HG02623 (cell line): Measurements from ENCODE around the gene FLNB.
"Not testable (repeated sequence)": the region's sequence is repeated elsewhere in the genome, so short reads cannot be mapped to it uniquely, and the experiment has no call there.

ENCODE experiments used
- ATAC-seq: cut with Tn5 transposase; IDR thresholded peaks from one replicate; pipeline ENCODE4 v1.9.1; 2021; ENCODE audit warnings: moderate library complexity; ENCODE audit not compliant: unreplicated experiment

The FLNB gene

DNA sequence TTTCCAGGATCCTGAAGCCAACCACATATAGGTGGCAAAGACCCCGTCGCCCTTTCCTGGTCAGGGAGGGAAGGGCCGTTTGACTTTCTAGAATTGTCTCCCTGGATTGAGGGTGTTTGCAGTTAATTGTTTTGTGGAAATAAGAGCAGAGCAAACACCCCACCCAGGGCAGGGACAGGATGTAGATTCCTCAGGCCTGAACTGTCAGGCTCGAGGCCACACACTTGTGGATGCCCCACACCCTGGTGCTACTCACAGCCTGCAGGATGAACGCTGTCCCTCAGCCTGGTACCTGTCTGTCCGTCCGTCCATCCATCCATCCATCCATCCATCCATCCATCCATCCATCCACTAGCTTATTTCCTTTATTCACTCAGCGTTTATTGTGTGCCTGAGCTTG is 29.9 kb upstream of the FLNB start:
- ATAC-seq: no peak

DNA sequence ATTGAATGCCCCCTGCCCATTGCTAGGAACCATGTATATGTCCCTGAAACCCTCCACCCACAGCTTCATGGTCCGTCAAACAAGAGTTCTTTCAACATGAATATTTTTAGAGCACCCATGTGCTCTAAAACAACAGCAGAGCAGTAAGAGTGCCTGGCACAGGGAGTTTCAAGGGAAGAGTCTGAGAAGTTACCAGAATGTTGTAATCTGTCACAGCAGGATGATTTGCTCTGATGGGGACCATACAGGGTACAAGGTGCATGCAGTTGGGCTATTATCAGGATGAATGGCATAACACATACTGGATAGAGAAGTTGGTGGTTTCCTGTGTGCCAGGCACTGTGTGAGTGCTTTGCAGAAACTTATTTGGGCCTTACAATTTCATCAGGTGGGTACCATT is 27.8 kb upstream of the FLNB start:
- no peak for ATAC-seq

DNA sequence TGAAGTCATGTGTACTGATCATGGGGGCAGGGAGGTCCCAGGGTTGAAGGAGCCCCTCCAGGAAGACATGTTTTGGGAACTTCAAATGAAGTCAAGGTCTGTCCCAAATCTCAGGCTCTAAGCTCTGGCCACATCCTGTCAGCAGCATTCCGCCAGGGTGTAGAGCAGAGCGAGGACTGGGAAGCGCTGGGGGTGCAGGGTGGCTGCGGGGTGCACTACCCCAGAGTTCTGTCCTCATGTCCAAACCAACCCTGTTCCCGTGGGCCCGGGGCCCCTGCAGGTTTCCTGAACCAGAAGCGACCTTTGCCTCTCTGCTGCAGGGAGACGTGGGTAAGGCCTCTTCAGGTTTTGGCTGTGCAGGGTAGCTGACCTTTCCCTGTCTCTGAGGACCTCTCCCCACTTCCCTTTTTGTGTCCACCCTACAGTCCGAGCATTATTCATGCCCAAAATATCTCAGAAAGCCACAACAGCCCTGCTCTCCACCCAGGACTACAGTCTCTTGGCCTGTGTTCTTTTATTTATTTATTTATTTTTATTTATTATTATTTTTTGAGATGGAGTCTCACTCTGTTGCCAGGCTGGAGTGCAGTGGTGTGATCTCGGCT is 26.6 kb upstream of the FLNB start:
- no peak for ATAC-seq

DNA sequence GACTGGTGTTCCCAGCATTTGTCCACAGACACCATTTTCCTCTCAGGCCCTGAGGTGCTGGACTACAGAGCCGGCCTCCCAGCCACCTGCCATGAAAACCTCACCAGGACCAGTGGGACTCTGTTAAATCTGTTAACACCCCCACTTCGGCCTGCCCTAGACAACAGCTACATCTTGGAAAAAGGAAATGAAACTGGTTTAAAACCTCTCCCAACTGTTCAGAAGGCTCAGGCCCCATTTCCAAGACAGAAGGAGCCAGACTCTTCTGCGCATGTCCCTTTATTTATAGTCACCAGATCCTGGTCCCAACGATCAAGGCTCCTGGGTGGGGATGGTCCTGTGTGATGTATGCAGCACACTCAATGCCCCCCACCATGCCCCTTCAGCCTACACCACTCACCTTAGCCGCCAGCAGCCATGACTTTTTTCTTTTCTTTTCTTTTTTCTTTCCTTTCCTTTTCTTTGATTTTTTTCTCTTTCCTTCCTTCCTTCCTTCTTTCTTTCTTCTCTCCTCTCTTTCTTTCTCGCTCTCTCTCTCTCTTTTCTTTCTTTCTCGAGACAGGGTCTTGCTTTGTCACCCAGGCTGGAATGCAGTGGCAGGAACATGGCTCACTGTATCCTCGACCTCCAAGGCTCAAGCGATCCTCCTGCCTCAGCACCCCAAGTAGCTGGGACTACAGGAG is 25.5 kb upstream of the FLNB start:
- no peak for ATAC-seq

DNA sequence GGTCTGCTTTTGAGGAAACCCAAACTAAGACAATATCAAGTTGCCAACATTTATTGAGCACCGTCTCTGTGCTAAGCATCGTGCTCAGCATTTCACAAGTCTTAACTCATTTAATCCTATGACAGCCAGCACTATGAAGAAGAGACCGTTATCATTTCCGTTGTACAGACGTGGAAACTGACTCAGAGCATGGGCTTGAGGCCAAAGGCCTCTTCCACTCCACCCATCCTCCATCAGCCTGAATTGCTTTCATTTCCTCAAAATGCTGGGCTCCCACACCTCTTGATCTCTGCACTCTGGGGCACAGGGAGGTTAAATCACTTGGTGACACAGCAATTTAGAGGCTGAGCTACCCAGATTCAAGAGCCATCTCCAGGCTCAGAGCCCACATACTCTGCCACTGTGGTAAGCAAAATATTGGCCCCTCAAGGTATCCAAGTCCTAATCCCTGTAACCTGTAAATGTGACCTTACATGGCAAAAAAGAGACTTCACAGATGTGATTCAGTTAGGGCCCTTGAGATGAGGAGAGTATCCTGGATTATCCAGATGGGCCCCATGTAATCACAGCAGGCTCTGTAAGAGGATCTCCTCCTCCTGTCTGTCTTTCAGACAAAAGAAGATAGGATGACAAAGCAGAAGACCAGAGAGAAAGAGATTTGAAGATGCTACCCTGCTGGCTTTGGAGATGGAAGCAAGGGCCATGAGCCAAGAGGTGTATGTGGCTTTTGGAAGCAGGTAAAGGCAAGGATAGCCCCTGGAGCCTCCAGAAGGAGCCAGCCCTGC is 24.3 kb upstream of the FLNB start:
- peak; percentile 96 for ATAC-seq

DNA sequence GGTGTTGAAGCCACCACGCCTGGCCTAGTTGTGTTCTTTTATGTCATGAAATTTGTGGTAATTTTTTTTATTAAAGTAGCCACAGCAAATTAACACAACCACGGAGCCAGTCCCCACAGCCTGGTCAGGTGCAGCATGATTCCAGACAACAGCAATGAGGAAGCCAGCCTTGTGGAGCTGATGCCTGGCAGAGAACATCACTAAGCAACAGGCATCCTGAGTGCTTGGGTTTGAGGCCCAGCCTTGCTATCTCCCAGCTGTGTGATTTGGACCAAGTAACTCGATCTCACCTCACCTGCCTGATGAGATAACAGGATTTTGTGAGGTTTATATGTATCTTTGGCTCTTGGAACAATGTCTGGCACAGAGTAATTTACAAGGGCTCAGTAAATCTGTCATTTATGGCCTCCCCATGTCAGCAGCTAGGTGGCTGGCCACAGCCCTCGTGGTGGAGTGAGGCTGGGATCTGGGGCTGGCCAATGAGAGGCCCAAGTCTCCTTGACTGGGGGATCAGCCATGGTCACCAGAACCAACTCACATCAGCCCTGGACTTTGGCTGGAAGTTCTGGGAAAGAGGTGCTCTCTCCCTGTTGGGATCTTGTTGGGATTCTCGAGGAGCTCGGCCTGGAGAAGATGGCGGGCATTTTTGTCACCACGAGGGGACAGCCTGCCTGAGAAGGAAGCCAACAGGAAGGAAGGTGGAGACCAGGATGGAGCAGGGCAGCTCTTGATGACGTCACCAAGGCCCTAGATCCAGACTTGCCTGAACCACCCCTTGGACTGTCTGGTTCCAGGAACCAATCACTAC is 22.8 kb upstream of the FLNB start:
- no peak for ATAC-seq

DNA sequence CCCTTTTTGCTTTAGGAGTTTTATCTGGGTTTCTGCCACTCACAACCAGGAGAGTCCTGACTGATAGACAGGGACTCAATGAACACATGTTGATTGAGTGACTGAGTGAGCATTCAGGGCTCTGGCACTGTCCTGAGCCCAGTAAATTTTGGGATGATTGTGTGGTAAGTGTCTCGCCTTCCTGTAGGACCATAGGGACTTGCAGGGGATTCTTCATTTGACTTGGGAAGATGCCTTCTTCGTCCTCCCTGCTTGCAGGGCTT is 22.3 kb upstream of the FLNB start:
- ATAC-seq: no peak

DNA sequence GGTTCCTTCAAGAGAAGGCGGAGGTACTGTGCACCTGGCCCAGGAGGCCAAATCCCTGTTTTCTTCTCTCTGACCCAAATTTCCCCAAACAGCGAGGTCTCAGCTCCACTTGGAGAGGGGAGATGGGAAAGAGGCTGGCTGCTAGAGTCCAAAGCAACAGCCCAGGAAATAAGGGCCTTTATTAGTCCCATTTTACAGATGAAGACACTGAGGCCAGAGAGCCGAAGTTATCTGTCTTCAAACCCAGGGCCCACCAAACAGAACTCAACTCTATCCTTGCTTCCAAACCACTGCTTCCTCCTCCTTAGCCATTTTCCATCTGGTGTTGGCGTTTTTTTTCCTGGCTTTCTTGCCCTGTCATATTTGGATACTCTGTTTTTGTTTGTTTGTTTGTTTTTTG is 22.0 kb upstream of the FLNB start:
- ATAC-seq: no peak

DNA sequence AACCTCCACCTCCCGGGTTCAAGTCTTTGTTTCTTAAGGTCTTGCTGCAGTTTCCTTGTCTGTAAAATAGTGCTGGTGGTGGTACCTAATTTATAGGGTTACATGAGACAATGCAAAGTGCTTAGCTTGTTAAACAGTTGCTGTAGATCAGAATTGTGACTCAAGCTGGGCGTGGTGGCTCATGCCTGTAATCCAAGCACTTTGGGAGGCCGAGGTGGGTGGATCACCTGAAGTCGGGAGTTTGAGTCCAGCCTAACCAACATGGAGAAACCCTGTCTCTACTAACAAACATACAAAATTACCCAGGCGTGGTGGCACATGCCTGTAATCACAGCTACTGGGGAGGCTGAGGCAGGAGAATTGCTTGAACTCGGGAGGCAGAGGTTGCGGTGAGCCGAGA is 19.0 kb upstream of the FLNB start:
- not testable (repeated sequence) for ATAC-seq

DNA sequence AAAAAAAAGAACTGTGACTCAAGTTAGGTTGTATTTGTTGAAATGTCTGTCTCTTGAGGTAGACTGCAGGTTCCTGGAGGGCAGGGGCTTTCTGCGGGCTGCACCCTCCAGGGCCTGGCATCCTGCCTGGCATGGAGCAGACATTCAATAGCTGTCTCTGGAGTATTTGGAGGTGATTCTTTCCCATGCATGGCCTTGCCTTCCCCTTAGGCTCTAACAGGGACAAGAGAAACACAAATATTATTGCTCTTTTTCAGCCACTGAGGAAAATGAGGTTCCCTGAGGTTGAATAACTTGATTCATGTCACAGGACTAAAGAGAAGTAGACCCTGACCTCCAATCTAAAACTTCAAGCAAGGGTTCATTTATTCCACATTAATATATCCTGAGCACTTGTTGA is 18.6 kb upstream of the FLNB start:
- no peak for ATAC-seq

DNA sequence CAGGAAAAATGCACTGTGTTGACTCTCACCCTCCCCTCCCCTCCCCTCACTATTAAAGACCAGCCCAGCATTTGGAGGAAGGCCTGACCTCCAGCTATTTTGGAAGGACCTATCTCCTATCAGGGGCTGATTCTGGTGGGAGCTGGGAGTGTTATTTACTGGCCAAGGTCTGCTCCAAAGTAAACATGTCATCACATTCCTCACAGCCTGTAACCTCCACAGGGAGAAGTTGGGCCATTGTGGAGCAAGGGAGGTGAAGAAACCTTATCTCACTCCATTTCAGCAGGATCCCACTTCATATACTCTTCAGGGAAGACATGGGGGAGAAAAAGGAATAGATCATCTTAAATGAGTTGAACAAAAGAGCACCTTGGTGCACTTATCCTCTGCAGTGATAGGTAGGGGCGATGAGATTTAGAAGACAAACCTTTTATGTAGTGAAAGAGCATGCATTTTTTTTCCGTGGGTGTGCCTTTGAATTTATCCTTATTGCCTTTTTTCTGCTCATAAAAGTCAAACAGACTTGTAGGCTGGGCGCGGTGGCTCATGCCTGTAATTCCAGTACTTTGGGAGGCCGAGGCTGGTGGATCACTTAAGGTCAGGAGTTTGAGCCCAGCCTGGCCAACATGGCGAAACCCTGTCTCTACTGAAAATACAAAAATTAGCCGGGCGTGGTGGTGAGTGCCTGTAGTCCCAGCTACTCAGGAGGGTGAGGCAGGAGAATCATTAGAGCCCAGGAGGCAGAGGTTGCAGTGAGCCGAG is 15.6 kb upstream of the FLNB start:
- no peak for ATAC-seq

DNA sequence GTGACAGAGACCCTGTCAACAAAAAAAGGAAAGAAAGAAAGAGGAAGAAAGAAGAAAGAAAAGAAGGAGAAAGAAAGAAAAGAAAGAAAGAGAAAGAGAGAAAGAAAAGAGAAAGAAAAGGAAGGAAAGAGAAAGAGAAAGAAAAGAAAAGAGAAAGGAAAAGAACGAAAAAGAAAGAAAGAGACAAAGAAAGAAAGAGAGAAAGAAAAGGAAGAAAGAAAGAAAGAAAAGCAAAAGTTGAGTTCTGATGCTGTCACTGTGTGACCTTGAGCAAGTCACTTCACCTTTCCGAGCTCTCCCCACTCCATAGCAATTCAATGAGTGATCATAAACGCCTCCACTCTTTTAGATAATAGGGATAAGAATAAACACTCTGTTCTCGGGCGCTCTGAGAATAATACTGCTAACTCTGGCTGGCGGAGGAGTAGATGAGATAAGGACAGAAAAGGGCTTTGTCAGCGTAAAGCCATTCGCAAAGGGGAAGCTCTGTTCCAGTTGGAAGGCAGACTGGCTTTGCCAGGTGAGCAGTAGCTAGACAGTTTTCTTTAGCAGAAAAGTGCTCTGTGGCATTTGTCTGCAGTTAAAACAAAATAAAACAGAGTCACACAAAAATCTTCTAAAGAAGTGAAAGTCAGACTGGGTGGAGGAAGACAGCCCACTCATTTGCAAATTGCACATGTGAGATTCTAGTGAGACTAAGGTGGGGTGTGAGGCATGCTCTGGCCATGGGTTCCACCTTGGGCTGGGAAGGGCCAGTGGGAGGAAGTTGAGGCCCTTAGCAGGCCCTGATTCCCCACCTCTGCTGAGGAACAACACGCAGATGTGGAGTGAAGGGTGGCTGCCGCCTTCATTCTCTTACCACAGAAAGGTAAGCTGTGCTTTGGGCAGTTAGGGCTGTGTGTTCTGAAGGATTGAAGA is 9.6 kb upstream of the FLNB start:
- no peak for ATAC-seq

DNA sequence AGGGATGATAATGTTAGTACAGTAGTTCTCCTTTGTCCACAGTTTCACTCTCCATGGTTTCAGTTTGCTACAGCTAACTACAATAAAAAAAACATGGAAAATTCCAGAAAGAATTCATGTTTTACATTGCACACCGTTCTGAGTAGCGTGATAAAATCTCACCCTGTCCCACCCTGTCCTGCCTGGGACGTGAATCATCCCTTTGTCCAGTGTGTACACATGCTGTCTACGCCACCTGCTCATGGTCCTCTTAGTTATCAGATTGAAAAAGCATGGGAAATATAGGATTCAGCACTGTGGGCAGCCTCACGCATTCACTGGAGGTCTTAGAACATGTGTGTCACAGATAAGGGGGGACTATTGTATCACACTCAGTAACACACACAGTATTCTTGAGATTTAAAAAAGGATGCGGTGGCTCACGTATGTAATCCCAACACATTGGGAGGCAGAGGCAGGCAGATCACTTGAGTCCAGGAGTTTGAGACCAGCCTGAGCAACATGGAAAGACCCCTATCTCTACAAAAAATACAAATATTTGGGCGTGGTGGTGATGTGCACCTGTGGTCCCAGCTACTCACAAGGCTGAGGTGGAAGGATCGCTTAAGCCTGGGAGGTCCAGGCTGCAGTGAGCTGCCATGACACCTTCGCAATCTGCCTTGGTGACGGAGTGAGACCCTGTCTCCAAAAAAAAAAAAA is 8.7 kb upstream of the FLNB start:
- ATAC-seq: no peak

DNA sequence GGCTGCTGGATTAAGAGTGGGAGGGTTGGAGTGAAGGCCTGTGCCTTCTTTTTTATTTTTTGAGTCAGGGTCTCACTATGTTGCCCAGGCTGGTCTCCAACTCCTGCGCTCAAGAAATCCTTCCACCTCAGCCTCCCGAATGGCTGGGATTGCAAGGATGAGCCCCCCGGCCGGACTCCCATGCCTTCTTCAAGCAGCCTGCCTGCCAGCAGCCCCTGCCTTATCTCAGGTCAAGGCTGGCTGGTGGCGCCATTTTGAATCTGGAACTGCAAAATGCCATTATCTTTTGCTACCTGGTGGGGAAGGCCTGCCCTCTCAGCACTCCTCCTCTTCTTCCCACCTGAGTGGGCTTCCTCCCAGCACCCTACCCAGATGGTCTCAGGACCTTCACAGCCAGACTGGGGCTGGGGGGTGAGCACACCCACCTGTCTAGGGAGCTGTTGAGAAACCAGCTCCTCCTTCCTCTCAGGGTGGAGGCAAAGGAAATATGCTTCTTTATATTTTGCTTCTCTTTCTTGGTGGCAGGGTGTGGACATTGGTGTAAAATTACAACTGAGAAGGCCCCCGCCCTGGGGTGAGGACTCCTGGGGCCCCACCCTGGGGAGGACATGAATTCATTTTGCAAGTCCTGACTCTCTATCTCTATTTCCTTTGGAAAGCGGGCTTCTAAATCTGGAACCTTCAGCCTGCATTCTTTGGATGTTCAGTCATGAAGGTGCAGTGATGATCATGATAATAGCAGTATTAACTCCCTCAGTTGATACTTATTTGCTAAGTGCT is 7.7 kb upstream of the FLNB start:
- ATAC-seq: no peak

DNA sequence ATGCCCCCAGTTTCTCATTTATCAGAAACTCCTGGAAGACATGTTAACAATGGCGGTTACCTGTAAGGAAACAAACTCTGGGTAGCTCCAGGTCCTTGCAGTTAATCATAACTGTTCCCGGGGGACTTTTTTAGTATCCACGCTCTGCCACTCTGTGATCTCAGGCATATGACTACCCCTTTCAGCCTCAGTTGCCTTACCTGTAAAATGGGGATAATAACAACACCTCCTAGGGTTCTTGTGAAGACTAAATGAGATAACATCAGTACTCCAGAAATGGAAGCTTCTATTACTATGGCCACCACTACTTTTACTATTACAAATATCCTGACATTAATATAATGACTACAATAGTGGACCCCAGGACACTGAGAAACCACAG is 7.1 kb upstream of the FLNB start:
- no peak for ATAC-seq

DNA sequence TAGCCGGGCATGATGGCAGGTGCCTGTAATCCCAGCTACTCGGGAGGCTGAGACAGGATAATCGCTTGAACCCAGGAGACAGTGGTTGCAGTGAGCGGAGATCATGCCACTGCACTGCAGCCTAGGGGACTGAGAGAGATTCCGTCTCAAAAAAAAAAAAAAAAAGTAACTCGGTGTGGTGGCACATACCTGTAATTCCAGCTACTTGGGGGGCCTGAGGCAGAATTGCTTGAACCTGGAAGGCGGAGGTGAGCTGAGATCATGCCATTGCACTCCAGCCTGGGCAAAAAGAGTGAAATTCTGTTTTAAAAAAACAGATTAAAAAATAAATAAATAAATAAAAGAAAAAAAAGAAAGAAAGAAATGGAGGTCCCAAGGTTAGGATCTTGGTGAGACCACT is 6.2 kb upstream of the FLNB start:
- no peak for ATAC-seq

DNA sequence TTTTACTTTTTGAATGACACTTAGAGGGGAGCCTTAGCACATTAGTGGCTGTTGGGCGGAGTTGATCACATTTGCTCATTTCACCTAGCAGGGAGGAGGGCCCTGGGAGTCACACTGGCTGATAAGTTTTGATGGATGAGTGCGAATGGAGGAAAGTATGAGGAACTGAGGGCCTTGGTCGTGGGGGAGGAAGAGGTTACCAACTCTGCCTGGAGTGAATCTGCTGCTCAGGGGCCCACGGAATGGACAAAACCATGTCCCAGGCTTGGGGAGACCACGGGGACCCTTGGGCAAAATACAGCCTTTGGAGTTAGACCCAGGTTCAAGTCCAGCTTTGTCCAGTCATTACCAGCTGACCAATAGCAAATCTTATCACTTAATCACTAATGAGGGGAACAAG is 5.1 kb upstream of the FLNB start:
- no peak for ATAC-seq

DNA sequence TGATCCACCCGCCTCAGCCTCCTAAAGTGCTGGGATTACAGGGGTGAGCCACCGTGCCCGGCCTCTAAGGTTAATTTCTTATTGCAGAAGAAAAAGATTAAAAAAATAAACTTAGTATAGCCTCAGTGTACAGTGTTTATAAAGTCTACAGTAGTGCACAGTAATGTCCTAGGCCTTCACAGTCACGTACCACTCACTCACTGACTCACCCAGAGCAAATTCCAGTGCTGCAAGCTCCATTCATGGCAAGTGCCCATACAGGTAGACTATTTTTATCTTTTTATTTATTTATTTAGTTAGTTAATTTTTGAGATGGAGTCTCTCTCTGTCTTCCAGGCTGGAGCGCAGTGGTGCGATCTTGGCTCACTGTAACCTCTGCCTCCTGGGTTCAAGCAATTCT is 3.2 kb upstream of the FLNB start:
- ATAC-seq: no peak

DNA sequence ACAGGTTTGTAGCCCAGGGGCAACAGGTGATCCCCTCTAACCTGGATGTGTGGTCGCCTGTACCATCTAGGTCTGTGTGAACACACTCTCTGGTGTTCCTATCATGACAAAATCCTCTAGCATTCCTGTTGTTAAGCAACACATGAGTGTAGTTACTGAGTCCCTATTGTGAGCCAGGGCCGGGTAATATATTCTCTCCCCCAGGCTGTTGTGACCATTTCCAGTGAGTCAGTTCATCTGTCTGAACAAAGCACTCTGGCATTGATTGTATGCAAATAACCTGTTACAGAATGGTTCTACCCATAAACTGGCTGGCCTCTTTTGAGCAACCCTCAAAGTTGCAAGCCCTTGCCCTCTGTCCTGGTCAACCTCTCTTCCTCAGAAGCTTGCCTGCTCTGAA is 2.6 kb upstream of the FLNB start:
- ATAC-seq: no peak
